Left ventricle myocardium superior (tissue), 1 donor: ENCODE data around the gene IFIT1. TPM values are rescaled to one million over a fixed set of nuclear protein-coding genes. Genes with fewer than 3 reads are reported as not detected.
"Not testable (repeated sequence)": the region's sequence is repeated elsewhere in the genome, so short reads cannot be mapped to it uniquely, and the experiment has no call there.

Source experiments
- ATAC-seq: fragments of 200-7000 bp; cut with Tn5 transposase; one replicate; pipeline ENCODE4 v1.9.1; 2020; ENCODE audit warnings: mild to moderate bottlenecking, moderate library complexity
- DNase-seq: peaks from one replicate; pipeline ENCODE4 v3.0.0-alpha.2; 2020
- intact Hi-C: fragments of 100-400 bp; cut with micrococcal nuclease; formaldehyde crosslinking; loops from one replicate; pipeline ENCODE4 v1.11.0; 2022
- total RNA-seq: library from RNA; stranded (reverse); fragmentation: NEBNext Ultra II Directional; extraction: Animal tissue kit (Norgen Biotek cat#: 25700); gene quantifications from one replicate; pipeline ENCODE4 v1.2.1, GENCODE V29; 2021
- donor health status: DM: no; HTN: yes; CAD: no; lungs with severe emphysema.

IFIT1 gene
- total RNA-seq, 1 donor from 2014 or later, result 48.0 TPM

- DNase-seq, result no peak
- intact Hi-C loops, result no loop called here
- peak; percentile 71 for ATAC-seq
Measured at GRCh38 chr10:89392974-89393373, 551 bp downstream of the IFIT1 start.

GRCh38 chr10:89393898-89394297 is 1.5 kb downstream of the IFIT1 start:
- intact Hi-C loops, result no loop called here
- ATAC-seq, result no peak
- DNase-seq, result no peak

GRCh38 chr10:89395141-89395540 is 2.7 kb downstream of the IFIT1 start:
- intact Hi-C loops, result no loop called here
- DNase-seq, result no peak
- ATAC-seq, result no peak

- intact Hi-C loops, result no loop called here
- DNase-seq (no peak), ATAC-seq (no peak)
Measured at GRCh38 chr10:89398003-89398749, 5.8 kb downstream of the IFIT1 start.

- intact Hi-C loops, result no loop called here
- DNase-seq, result no peak
- ATAC-seq, result no peak
Measured at GRCh38 chr10:89399956-89400355, 7.5 kb downstream of the IFIT1 start.

GRCh38 chr10:89403043-89403442 is 10.6 kb downstream of the IFIT1 start:
- intact Hi-C loops, result no loop called here
- no peak for ATAC-seq
- no peak for DNase-seq

- ATAC-seq (no peak), DNase-seq (no peak)
- intact Hi-C loops, result no loop called here
Measured at GRCh38 chr10:89404104-89405047, 12.0 kb downstream of the IFIT1 start.

- intact Hi-C loops, DNase-seq, ATAC-seq: not testable (repeated sequence)
Measured at GRCh38 chr10:89406178-89406577, 13.8 kb downstream of the IFIT1 start.

- intact Hi-C loops, ATAC-seq: not testable (repeated sequence)
Measured at GRCh38 chr10:89407792-89408191, 15.4 kb downstream of the IFIT1 start.

GRCh38 chr10:89409282-89409681 is 16.9 kb downstream of the IFIT1 start:
- intact Hi-C loops, ATAC-seq, DNase-seq: not testable (repeated sequence)

More at GRCh38 chr10:89407792-89408191, 15.4 kb downstream of the IFIT1 start:
- not testable (repeated sequence) for DNase-seq

GRCh38 chr10:89410551-89410950 is 18.1 kb downstream of the IFIT1 start:
- ATAC-seq, intact Hi-C loops: not testable (repeated sequence)

GRCh38 chr10:89411135-89411534 is 18.7 kb downstream of the IFIT1 start:
- DNase-seq, intact Hi-C loops, ATAC-seq: not testable (repeated sequence)

More at GRCh38 chr10:89410551-89410950, 18.1 kb downstream of the IFIT1 start:
- DNase-seq, result not testable (repeated sequence)

GRCh38 chr10:89412276-89412675 is 19.9 kb downstream of the IFIT1 start:
- intact Hi-C loops, ATAC-seq: not testable (repeated sequence)

GRCh38 chr10:89413398-89413912 is 21.0 kb downstream of the IFIT1 start:
- no peak for ATAC-seq
- intact Hi-C loops, result no loop called here
- no peak for DNase-seq

More at GRCh38 chr10:89412276-89412675, 19.9 kb downstream of the IFIT1 start:
- DNase-seq, result not testable (repeated sequence)

- ATAC-seq (peak; percentile 95), DNase-seq (peak; percentile 88)
- intact Hi-C loops, result no loop called here
Measured at GRCh38 chr10:89414146-89414878, 21.9 kb downstream of the IFIT1 start, which contains the start of gene IFIT5. Gene IFIT5, plus strand, starts transcription at chr10:89414568. Its CDS starts 231 bp downstream, at chr10:89414799.

- ATAC-seq, result peak; percentile 79
- intact Hi-C loops, result no loop called here
- DNase-seq, result peak; percentile 70
Measured at GRCh38 chr10:89414879-89415821, 22.7 kb downstream of the IFIT1 start.

GRCh38 chr10:89416465-89416864 is 24.0 kb downstream of the IFIT1 start:
- intact Hi-C loops, result no loop called here
- no peak for ATAC-seq
- no peak for DNase-seq

- intact Hi-C loops, result no loop called here
- ATAC-seq (no peak), DNase-seq (no peak)
Measured at GRCh38 chr10:89419548-89419947, 27.1 kb downstream of the IFIT1 start.
